Left ventricle myocardium inferior (tissue), 1 donor: ENCODE results near the gene TCF15. TPM values are rescaled to one million over a fixed set of nuclear protein-coding genes. Genes with fewer than 3 reads are reported as not detected.

Experiments used
- DNase-seq: peaks from one replicate; pipeline ENCODE4 v3.0.0-alpha.2; 2020
- H3K27ac ChIP-seq: fragments of 200-600 bp; replicated peaks from 2 replicates; pipeline ENCODE4 v1.8.0; 2021
- H3K27me3 ChIP-seq: fragments of 200-600 bp; 2 replicates; pipeline ENCODE4 v1.8.0; 2021; ENCODE audit warnings: low read depth
- H3K36me3 ChIP-seq: fragments of 200-600 bp; 2 replicates; pipeline ENCODE4 v1.8.0; 2021
- H3K4me1 ChIP-seq: fragments of 200-600 bp; 2 replicates; pipeline ENCODE4 v1.8.0; 2021
- H3K4me3 ChIP-seq: fragments of 200-600 bp; 2 replicates; pipeline ENCODE4 v1.8.0; 2021; ENCODE audit warnings: mild to moderate bottlenecking, moderate library complexity
- H3K9me3 ChIP-seq: fragments of 200-600 bp; replicated peaks from 2 replicates; pipeline ENCODE4 v1.8.0; 2021
- CTCF ChIP-seq: fragments of 200-600 bp; IDR thresholded peaks from 2 replicates; pipeline ENCODE4 v1.8.0; 2021; ENCODE audit warnings: antibody characterized with exemption, mild to moderate bottlenecking, borderline replicate concordance
- intact Hi-C: fragments of 100-400 bp; cut with micrococcal nuclease; formaldehyde crosslinking; loops from one replicate; pipeline ENCODE4 v1.11.0; 2022
- total RNA-seq: library from RNA; stranded (reverse); fragmentation: NEBNext Ultra II Directional; extraction: Animal tissue kit (Norgen Biotek cat#: 25700); gene quantifications from one replicate; pipeline ENCODE4 v1.2.1, GENCODE V29; 2021
- donor health status: DM: no; HTN: yes; CAD: no; lungs with severe emphysema.

Gene TCF15
- total RNA-seq, 1 donor from 2014 or later = 11.1 TPM

- no peak for DNase-seq
- no peaks in the 10 kb centered on the region for H3K27me3 ChIP-seq
- intact Hi-C loops = no loop called here
Measured at GRCh38 chr20:621125-621756, 11.1 kb upstream of the TCF15 start.

GRCh38 chr20:620246-620645 lies 10.1 kb upstream of the TCF15 start:
- DNase-seq = no peak
- intact Hi-C loops = no loop called here
- no peak overlapping the region for H3K27ac ChIP-seq
- no peaks in the 10 kb centered on the region for H3K36me3 ChIP-seq
- TF ChIP-seq CTCF = no peak
- H3K4me3 ChIP-seq = no peak overlapping the region
- no peaks in the 10 kb centered on the region for H3K27me3 ChIP-seq
- peaks cover 10% of the 10 kb centered on the region for H3K4me1 ChIP-seq
- peaks cover 12% of the 10 kb centered on the region for H3K9me3 ChIP-seq

More at GRCh38 chr20:621125-621756, 11.1 kb upstream of the TCF15 start:
- Histone ChIP-seq H3K4me3 (no peak overlapping the region), H3K4me1 (peaks cover 10% of the 10 kb centered on the region), H3K27ac (no peak overlapping the region), H3K36me3 (no peaks in the 10 kb centered on the region), H3K9me3 (peaks cover 20% of the 10 kb centered on the region)
- no peak for TF ChIP-seq CTCF

GRCh38 chr20:618980-619379 lies 8.9 kb upstream of the TCF15 start:
- no peak for TF ChIP-seq CTCF
- no peak overlapping the region for H3K27ac ChIP-seq
- H3K9me3 ChIP-seq = peaks cover 10% of the 10 kb centered on the region
- no peak overlapping the region for H3K4me3 ChIP-seq
- H3K27me3 ChIP-seq = no peaks in the 10 kb centered on the region
- no peak for DNase-seq
- peaks cover 10% of the 10 kb centered on the region for H3K4me1 ChIP-seq
- intact Hi-C loops = no loop called here
- no peaks in the 10 kb centered on the region for H3K36me3 ChIP-seq

GRCh38 chr20:617934-618690 lies 8.0 kb upstream of the TCF15 start:
- Histone ChIP-seq H3K27ac (no peak overlapping the region), H3K4me1 (peaks cover 10% of the 10 kb centered on the region), H3K36me3 (no peaks in the 10 kb centered on the region), H3K27me3 (no peaks in the 10 kb centered on the region), H3K9me3 (peaks cover 10% of the 10 kb centered on the region), H3K4me3 (no peak overlapping the region)
- no peak for TF ChIP-seq CTCF
- no peak for DNase-seq
- intact Hi-C loops = no loop called here

GRCh38 chr20:615514-615913 lies 5.4 kb upstream of the TCF15 start:
- intact Hi-C loops = no loop called here
- no peak for TF ChIP-seq CTCF
- Histone ChIP-seq H3K27me3 (peaks cover 10% of the 10 kb centered on the region), H3K4me3 (no peak overlapping the region), H3K36me3 (no peaks in the 10 kb centered on the region), H3K9me3 (peaks cover 10% of the 10 kb centered on the region), H3K4me1 (peaks cover 20% of the 10 kb centered on the region), H3K27ac (no peak overlapping the region)
- no peak for DNase-seq
